ENCODE measurements around the gene HOPX.
"Not testable (repeated sequence)": the region's sequence is repeated elsewhere in the genome, so short reads cannot be mapped to it uniquely, and the experiment has no call there.

The HOPX gene

DNA sequence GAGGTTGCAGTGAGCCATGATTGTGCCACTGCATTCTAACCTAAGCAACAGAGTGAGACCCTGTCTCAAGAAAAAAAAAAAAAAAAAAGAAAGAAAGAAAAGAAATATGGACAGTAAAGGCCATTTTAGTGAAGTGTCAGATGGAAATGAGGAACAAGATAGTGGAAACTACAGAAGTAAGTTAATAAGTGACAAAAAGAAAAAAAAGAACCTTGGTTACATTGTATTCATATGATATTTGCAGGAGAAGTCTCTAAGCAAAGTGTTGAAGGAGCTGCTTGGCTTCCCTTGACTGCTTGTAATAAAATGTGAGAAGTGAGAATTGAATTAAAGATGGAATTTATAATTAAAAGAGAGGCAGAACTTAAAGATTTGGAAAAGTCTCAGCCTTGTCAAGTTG, 73.2 kb downstream of the HOPX start:
- Histone ChIP-seq H3K4me3 (replicated peaks; ENCODE audit: insufficient read depth, low read length) (no peak overlapping the region), H3K27me3 (ENCODE audit: insufficient read depth, poor library complexity, severe bottlenecking) (no peaks in the 10 kb centered on the region), H3K27ac (replicated peaks) (no peak overlapping the region)
- no peak for DNase-seq (ENCODE audit: low read depth in 1 of 2, low spot score in 1 of 2)
- no peak for TF ChIP-seq REST (IDR thresholded peaks at IDR 0.05; ENCODE audit: insufficient replicate concordance, low read depth)
- TF ChIP-seq SPI1 (IDR thresholded peaks at IDR 0.05; ENCODE audit: borderline replicate concordance, low read depth), result no peak
- TF ChIP-seq, protein P1, sequence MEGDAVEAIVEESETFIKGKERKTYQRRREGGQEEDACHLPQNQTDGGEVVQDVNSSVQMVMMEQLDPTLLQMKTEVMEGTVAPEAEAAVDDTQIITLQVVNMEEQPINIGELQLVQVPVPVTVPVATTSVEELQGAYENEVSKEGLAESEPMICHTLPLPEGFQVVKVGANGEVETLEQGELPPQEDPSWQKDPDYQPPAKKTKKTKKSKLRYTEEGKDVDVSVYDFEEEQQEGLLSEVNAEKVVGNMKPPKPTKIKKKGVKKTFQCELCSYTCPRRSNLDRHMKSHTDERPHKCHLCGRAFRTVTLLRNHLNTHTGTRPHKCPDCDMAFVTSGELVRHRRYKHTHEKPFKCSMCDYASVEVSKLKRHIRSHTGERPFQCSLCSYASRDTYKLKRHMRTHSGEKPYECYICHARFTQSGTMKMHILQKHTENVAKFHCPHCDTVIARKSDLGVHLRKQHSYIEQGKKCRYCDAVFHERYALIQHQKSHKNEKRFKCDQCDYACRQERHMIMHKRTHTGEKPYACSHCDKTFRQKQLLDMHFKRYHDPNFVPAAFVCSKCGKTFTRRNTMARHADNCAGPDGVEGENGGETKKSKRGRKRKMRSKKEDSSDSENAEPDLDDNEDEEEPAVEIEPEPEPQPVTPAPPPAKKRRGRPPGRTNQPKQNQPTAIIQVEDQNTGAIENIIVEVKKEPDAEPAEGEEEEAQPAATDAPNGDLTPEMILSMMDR (IDR thresholded peaks at IDR 0.05; ENCODE audit: insufficient read depth, low read length), result no peak
- TF ChIP-seq POLR2AphosphoS5 (IDR thresholded peaks at IDR 0.05; ENCODE audit: low read depth), result no peak
- no peak for TF ChIP-seq GABPA (IDR thresholded peaks at IDR 0.05; ENCODE audit: low read depth)

DNA sequence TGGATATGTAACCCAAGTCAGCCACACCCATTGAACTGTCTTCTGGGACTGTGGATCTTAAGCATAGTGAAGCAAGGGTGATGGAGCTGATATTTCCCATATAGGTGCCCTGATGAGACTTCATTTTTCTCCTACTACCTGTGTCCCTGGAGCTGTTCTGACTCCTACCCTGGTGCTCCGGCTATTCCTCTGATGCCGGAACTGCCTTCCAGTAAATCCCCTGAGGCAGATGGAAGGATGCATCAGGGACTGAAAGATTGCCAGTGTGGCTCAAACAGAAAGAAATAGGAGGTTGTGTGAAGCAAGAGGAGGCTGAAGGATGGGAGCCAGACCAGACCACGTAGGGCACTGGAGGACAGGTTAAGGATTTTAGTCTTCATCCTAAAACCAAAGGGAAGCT, 74.7 kb downstream of the HOPX start:
- TF ChIP-seq REST (IDR thresholded peaks at IDR 0.05; ENCODE audit: insufficient replicate concordance, low read depth), result no peak
- TF ChIP-seq, protein P1 (IDR thresholded peaks at IDR 0.05; ENCODE audit: insufficient read depth, low read length), result no peak
- no peak for TF ChIP-seq POLR2AphosphoS5 (IDR thresholded peaks at IDR 0.05; ENCODE audit: low read depth)
- TF ChIP-seq GABPA (IDR thresholded peaks at IDR 0.05; ENCODE audit: low read depth), result no peak
- no peak for TF ChIP-seq SPI1 (IDR thresholded peaks at IDR 0.05; ENCODE audit: borderline replicate concordance, low read depth)
- Histone ChIP-seq H3K27ac (replicated peaks) (no peak overlapping the region), H3K4me3 (replicated peaks; ENCODE audit: insufficient read depth, low read length) (no peak overlapping the region), H3K27me3 (ENCODE audit: insufficient read depth, poor library complexity, severe bottlenecking) (no peaks in the 10 kb centered on the region)
- no peak for DNase-seq (ENCODE audit: low read depth in 1 of 2, low spot score in 1 of 2)

- not testable (repeated sequence) for H3K27ac ChIP-seq (replicated peaks); H3K27me3 ChIP-seq (ENCODE audit: insufficient read depth, poor library complexity, severe bottlenecking); H3K4me3 ChIP-seq (replicated peaks; ENCODE audit: insufficient read depth, low read length); DNase-seq (ENCODE audit: low read depth in 1 of 2, low spot score in 1 of 2)
These were observed 75.6 kb downstream of the HOPX start for GRCh38 chr4:56605464-56605863.

- TF ChIP-seq REST (IDR thresholded peaks at IDR 0.05; ENCODE audit: insufficient replicate concordance, low read depth) (no peak), GABPA (IDR thresholded peaks at IDR 0.05; ENCODE audit: low read depth) (no peak), POLR2AphosphoS5 (IDR thresholded peaks at IDR 0.05; ENCODE audit: low read depth) (no peak), SPI1 (IDR thresholded peaks at IDR 0.05; ENCODE audit: borderline replicate concordance, low read depth) (no peak)
- TF ChIP-seq, protein P1 (IDR thresholded peaks at IDR 0.05; ENCODE audit: insufficient read depth, low read length), result no peak
- no peak for DNase-seq (ENCODE audit: low read depth in 1 of 2, low spot score in 1 of 2)
- H3K27ac ChIP-seq (replicated peaks), result no peak overlapping the region
- no peaks in the 10 kb centered on the region for H3K27me3 ChIP-seq (ENCODE audit: insufficient read depth, poor library complexity, severe bottlenecking)
- H3K4me3 ChIP-seq (replicated peaks; ENCODE audit: insufficient read depth, low read length), result no peak overlapping the region
These were observed 77.8 kb downstream of the HOPX start for GRCh38 chr4:56603297-56603696.

All from HL-60 (cell line).